Lower lobe of right lung (tissue), 2 donors: ENCODE data around the gene THEMIS. TPM values are rescaled to one million over a fixed set of nuclear protein-coding genes. Genes with fewer than 3 reads are reported as not detected.

ENCODE experiments used
- ATAC-seq, 2 donors: fragments of 200-7000 bp; cut with Tn5 transposase; one replicate each; pipeline ENCODE4 v1.9.1; 2020 to 2022; ENCODE audit warnings: mild to moderate bottlenecking in 2 of 2, moderate library complexity in 2 of 2
- DNase-seq: peaks from one replicate; pipeline ENCODE4 v3.0.0-alpha.2; 2020
- H3K27ac ChIP-seq: fragments of 200-600 bp; one replicate; pipeline ENCODE4 v1.8.0; 2022
- H3K27me3 ChIP-seq: fragments of 200-600 bp; one replicate; pipeline ENCODE4 v1.8.0; 2022; ENCODE audit warnings: low read depth
- H3K36me3 ChIP-seq: fragments of 200-600 bp; one replicate; pipeline ENCODE4 v1.8.0; 2022; ENCODE audit warnings: mild to moderate bottlenecking
- H3K4me1 ChIP-seq: fragments of 200-600 bp; one replicate; pipeline ENCODE4 v1.8.0; 2022
- H3K4me3 ChIP-seq: fragments of 200-600 bp; one replicate; pipeline ENCODE4 v1.8.0; 2022; ENCODE audit warnings: mild to moderate bottlenecking
- H3K9me3 ChIP-seq: fragments of 200-600 bp; one replicate; pipeline ENCODE4 v1.8.0; 2022
- intact Hi-C: fragments of 100-400 bp; cut with DNase I; formaldehyde crosslinking; loops from one replicate; pipeline ENCODE4 v1.11.0; 2022
- total RNA-seq: library from RNA; stranded (reverse); fragmentation: NEBNext Ultra II Directional; extraction: Animal tissue kit (Norgen Biotek cat#: 25700); gene quantifications from one replicate; pipeline ENCODE4 v1.2.1, GENCODE V29; 2021
- TF ChIP-seq, protein P1 (sequence below): fragments of 200-600 bp; IDR thresholded peaks from one replicate; pipeline ENCODE4 v1.8.0; 2022; ENCODE audit warnings: antibody characterized with exemption, mild to moderate bottlenecking
- donor health status: DM: no; HTN: yes; CAD: no; lungs with severe emphysema.

THEMIS gene
- total RNA-seq, 1 donor from 2014 or later: 1.8 TPM

DNA sequence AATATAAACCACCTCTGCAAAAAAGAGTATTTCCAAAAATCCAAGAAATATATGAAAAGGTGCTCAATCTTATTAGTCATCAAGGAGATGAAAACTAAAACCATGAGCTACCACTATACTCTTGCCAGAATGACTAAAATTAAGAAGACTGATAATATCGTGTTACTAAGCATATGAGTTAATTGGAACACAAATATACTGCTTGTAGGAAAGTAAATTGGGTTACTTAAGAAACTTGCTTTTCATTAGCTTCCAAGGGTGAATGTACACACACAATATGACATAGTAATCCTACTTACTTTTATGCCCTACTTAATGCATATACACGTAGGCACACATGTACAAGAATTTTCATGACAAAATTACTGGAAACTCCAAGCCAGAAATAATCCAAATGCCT is 3.4 kb downstream of the THEMIS start:
- DNase-seq (no peak), ATAC-seq (no peak)
- H3K27ac ChIP-seq: no peak overlapping the region
- TF ChIP-seq, protein P1, sequence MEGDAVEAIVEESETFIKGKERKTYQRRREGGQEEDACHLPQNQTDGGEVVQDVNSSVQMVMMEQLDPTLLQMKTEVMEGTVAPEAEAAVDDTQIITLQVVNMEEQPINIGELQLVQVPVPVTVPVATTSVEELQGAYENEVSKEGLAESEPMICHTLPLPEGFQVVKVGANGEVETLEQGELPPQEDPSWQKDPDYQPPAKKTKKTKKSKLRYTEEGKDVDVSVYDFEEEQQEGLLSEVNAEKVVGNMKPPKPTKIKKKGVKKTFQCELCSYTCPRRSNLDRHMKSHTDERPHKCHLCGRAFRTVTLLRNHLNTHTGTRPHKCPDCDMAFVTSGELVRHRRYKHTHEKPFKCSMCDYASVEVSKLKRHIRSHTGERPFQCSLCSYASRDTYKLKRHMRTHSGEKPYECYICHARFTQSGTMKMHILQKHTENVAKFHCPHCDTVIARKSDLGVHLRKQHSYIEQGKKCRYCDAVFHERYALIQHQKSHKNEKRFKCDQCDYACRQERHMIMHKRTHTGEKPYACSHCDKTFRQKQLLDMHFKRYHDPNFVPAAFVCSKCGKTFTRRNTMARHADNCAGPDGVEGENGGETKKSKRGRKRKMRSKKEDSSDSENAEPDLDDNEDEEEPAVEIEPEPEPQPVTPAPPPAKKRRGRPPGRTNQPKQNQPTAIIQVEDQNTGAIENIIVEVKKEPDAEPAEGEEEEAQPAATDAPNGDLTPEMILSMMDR: no peak
- no peaks in the 10 kb centered on the region for H3K4me1 ChIP-seq
- H3K4me3 ChIP-seq: no peak overlapping the region
- no peaks in the 10 kb centered on the region for H3K27me3 ChIP-seq
- H3K36me3 ChIP-seq: no peaks in the 10 kb centered on the region
- intact Hi-C loops: no loop called here
- H3K9me3 ChIP-seq: no peaks in the 10 kb centered on the region

DNA sequence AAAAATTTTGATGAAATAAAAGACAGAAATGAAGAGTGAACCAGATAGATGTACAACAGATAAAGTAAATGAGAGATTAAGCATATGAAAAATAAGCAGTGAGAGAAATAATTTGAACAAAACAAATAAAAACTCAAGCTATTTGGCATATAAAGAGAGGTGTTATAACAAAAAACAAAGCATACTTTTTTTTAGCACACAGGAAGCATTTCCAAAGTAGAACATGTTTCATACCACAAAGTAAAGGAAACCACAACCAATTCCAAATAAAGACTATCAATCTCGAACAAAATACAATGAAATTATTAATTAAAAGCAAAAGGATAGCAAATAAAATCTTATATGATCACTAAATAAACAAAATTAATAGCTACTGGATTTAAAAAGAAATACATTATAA is 6.8 kb downstream of the THEMIS start:
- Histone ChIP-seq H3K27ac (no peak overlapping the region), H3K9me3 (no peaks in the 10 kb centered on the region), H3K36me3 (no peaks in the 10 kb centered on the region), H3K27me3 (no peaks in the 10 kb centered on the region), H3K4me1 (no peaks in the 10 kb centered on the region), H3K4me3 (no peak overlapping the region)
- ATAC-seq (no peak), DNase-seq (no peak)
- TF ChIP-seq, protein P1: no peak
- intact Hi-C loops: no loop called here

DNA sequence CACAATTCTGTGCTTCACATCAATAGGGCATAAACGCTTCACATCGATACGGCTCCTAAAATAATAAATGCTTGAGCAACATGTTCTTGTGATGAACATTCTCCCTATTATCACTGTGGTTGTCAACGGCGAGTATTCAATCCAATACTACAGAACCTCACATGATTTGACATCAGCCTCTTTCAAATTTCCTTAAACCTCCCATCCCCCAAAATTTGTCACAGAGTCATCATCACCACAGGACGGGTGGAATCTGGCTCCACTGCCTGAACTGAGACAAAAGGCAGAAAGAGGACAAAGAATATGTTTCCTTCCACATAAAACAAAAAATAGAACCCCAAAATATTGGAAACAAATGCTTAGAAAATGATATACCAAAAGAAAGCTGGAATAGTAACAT is 7.3 kb downstream of the THEMIS start:
- no peaks in the 10 kb centered on the region for H3K27me3 ChIP-seq
- H3K36me3 ChIP-seq: no peaks in the 10 kb centered on the region
- no peak for ATAC-seq
- H3K9me3 ChIP-seq: no peaks in the 10 kb centered on the region
- TF ChIP-seq, protein P1: no peak
- no peak overlapping the region for H3K4me3 ChIP-seq
- no peak overlapping the region for H3K27ac ChIP-seq
- intact Hi-C loops: no loop called here
- no peaks in the 10 kb centered on the region for H3K4me1 ChIP-seq
- DNase-seq: no peak

DNA sequence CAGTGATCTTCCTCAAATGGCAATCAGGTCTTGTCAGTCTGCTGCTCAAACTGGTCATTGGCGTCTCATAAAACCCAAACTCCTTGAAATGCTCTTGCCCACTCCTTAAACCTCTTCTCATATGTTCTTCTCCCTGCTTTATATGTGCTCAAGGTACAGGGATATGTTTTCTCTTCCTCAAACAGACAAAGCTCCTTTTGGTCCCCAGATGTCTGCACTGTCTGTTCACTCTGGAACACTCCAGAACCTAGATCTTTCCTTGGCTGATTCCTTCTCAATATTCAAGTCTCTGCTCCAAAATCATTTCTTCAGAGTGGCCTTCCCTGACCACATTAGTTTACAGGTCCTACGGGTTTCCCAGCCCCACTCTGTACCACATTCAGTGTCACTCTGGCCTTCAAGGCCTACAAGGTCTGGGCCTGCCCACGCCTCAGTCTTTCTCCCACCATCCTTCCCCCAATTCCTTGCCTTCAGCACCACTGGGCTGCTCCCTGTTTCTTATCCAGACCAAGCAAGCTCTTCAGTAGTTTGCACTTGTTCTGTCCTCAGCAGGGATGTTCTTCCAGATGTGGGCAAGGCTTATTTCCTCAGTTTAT is 9.0 kb downstream of the THEMIS start:
- TF ChIP-seq, protein P1: no peak

DNA sequence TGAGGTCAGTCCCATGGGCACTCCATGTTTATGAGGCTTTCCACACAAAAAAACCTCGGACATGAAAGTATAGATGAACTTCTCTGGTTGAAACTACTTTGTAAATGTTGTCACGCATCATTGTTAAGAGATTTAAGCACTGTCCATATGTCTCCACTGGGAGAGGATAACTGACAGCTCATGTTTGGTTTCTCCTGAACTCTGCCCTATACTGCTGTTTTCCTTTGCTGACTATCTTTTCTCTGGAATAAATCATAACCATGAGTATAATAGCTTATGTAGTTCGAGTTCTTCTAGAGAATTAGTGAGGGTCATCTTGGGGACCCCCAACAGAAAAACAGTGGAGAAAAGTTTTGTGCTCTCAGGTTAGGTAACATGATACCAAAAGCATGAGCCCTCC is 14.3 kb downstream of the THEMIS start:
- H3K27me3 ChIP-seq: no peaks in the 10 kb centered on the region
- DNase-seq (no peak), ATAC-seq (no peak)
- TF ChIP-seq, protein P1: no peak
- H3K4me3 ChIP-seq: no peak overlapping the region
- H3K36me3 ChIP-seq: no peaks in the 10 kb centered on the region
- no peaks in the 10 kb centered on the region for H3K4me1 ChIP-seq
- no peak overlapping the region for H3K27ac ChIP-seq
- H3K9me3 ChIP-seq: no peaks in the 10 kb centered on the region
- intact Hi-C loops: no loop called here

More for the DNA sequence above, 9.0 kb downstream of the THEMIS start:
- DNase-seq (no peak), ATAC-seq (no peak)
- H3K4me3 ChIP-seq: no peak overlapping the region
- H3K36me3 ChIP-seq: no peaks in the 10 kb centered on the region
- no peak overlapping the region for H3K27ac ChIP-seq
- no peaks in the 10 kb centered on the region for H3K9me3 ChIP-seq
- intact Hi-C loops: no loop called here
- no peaks in the 10 kb centered on the region for H3K4me1 ChIP-seq
- no peaks in the 10 kb centered on the region for H3K27me3 ChIP-seq
